Heart left ventricle (tissue), 13 donors: ENCODE measurements around the gene CTBP1.

Source experiments
- CTCF ChIP-seq, 12 donors: fragments of 200-600 bp; sonication (generic) in 4 of 12; IDR thresholded peaks; one replicate each; pipeline versions ENCODE4 v1.5.0 to v1.8.0; 2018 to 2022; ENCODE audit warnings: antibody characterized with exemption in 12 of 12, mild to moderate bottlenecking in 5 of 12
- POLR2A ChIP-seq, 2 donors: fragments of 450-650 bp; IDR thresholded peaks; one replicate each; pipeline ENCODE4 v1.6.1; 2017; ENCODE audit warnings: antibody characterized with exemption in 2 of 2, mild to moderate bottlenecking in 2 of 2, moderate library complexity in 2 of 2
- donor health status: ischemic (EF 13 %, LVEDD 7.1; RV severe dilation, severe dysfunction).
- donor health status: DM: no; HTN: yes; CAD: no.
- donor health status: DM: no; HTN: no; CAD: no.
- donor health status: ischemic (EF 25% LVEDD 6.9; RV normal size, moderate dysfunction).
- donor health status: ischemic (EF 25% LVEDD 5.7; RV mildly dilated, moderate dysfunction).
- donor health status: ischemic (EF 35%, LVEDD 5.7; RV mildly dilated, moderate dysfunction).
- donor health status: nonischemic (EF 11% LVEDD 7.7; RV severe dilation, severe dysfunction).
- donor health status: DM: yes; HTN: yes; CAD: no.
- donor health status: PGD.
- donor health status: ischemic (EF 29% LVEDD 5.4; RV normal size, mild dysfunction).
- donor health status: nonischemic (EF 23%, LVEDD 6.1; RV moderate dilation, normal function).

- no peak for TF ChIP-seq POLR2A (IDR thresholded peaks at IDR 0.05)
- no peak for TF ChIP-seq CTCF (IDR thresholded peaks at IDR 0.05)
These were observed 19.6 kb downstream of the CTBP1 start for GRCh38 chr4:1229117-1229849.
